ENCODE measurements around the gene HOXA1. TPM values are rescaled to one million over a fixed set of nuclear protein-coding genes. Genes with fewer than 3 reads are reported as not detected.

The HOXA1 gene
- total RNA-seq, 1 donor from 2014 or later: 0.77 TPM

DNA sequence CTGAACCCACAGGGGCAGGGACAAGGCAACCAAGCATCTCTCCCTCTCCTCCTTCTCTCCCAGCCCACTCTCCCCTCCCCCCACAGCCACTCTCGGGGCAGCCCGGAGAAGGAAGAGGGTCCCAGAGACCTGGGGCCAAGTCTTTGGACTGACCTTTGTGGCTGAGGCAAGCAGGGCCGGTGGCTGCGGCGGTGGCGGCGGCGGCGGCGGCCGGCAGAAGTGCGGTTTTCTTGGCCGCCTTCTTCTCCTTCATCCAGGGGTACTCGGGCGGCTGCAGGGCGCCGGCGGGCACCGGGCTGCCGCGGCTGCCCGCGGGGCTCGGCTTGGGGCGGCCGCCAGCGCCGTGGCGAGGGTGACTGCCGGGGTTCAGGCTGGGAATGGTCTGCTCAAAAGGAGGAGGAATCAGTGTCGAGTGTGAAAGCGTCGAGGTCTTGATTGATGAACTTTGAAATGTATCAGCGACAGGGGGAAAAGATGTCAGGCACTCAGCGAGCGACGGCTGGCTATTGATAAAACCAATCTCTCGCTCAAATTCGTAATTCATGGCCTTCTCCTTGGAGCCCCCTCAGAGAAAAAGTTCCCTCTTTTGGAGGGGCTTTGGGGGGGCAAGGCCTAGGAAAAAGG, 6.3 kb upstream of the HOXA1 start:
- Histone ChIP-seq H3K27ac (peak overlapping the region; percentile 94), H3K4me1 (peaks cover 57% of the 10 kb centered on the region), H3K4me3 (peak overlapping the region; percentile 58), H3K9me3 (no peaks in the 10 kb centered on the region), H3K27me3 (ENCODE audit: low read depth) (peaks cover 71% of the 10 kb centered on the region), H3K36me3 (peaks cover 18% of the 10 kb centered on the region)
- no peak for ATAC-seq
- TF ChIP-seq, protein P1, sequence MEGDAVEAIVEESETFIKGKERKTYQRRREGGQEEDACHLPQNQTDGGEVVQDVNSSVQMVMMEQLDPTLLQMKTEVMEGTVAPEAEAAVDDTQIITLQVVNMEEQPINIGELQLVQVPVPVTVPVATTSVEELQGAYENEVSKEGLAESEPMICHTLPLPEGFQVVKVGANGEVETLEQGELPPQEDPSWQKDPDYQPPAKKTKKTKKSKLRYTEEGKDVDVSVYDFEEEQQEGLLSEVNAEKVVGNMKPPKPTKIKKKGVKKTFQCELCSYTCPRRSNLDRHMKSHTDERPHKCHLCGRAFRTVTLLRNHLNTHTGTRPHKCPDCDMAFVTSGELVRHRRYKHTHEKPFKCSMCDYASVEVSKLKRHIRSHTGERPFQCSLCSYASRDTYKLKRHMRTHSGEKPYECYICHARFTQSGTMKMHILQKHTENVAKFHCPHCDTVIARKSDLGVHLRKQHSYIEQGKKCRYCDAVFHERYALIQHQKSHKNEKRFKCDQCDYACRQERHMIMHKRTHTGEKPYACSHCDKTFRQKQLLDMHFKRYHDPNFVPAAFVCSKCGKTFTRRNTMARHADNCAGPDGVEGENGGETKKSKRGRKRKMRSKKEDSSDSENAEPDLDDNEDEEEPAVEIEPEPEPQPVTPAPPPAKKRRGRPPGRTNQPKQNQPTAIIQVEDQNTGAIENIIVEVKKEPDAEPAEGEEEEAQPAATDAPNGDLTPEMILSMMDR (IDR thresholded peaks at IDR 0.05): no peak
- intact Hi-C loops (cut with DNase I): no loop called here
- DNase-seq: no peak

DNA sequence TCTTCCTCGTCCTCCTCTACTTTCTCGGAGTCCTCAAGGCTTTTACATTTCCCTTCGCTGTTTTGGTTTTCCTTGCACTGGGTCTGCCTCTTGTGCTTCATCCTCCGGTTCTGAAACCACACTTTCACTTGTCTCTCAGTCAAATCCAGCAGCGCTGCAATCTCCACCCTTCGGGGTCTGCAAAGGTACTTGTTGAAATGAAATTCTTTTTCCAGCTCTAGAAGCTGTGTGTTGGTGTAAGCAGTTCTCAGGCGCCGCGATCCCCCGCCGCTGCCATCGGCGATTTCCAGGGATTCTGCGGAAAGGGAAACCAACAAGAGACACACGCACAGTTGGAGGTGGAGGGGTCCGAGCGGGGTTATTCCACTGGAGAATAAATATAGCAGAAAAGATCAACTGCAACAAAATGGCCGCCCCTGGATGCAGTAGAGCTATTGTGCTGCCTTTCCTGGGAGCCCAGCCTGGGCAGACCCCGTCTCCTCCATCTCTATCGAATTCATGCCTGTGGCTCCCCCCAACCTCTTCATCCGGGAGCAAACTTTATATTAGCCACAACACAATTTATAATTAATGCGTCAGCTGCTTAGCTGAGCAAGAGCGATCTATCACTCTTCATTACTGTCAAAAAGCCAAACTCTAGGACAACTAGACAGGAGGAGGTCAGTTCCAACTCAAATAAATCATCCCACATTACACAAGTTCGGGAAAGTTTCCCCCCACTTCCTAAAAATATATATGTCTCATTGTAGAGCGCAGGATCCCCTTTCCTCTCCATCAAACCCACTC, 5.6 kb upstream of the HOXA1 start:
- DNase-seq (no peak), ATAC-seq (no peak)
- Histone ChIP-seq H3K27me3 (ENCODE audit: low read depth) (peaks cover 64% of the 10 kb centered on the region), H3K36me3 (peaks cover 18% of the 10 kb centered on the region), H3K4me3 (peak overlapping the region; percentile 58), H3K4me1 (peaks cover 57% of the 10 kb centered on the region), H3K27ac (peak overlapping the region; percentile 94), H3K9me3 (no peaks in the 10 kb centered on the region)
- TF ChIP-seq, protein P1 (IDR thresholded peaks at IDR 0.05): no peak
- intact Hi-C loops (cut with DNase I): no loop called here

DNA sequence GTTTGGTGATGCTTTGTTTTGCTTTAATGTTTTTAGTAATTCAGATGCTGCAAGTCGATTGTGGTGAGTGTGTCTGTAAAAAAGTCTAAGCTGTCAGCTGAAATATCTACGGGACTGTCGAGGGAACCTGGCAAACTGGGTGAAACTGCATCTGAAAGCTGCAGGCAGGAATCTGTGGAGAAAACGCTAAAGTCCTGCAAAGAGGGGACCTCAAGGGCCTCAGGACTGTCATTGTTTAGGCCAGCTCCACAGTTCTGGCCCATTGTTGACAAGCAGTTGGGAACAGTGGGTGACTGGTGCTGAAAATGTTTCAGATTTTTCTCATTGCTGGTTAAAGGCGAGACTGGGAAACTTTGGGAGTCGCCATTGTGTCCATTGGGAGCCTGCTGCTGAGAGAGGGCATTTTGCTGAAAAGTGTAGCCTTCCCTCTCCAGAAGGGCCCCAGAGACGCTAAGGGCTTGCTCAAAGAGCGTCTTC, 4.9 kb upstream of the HOXA1 start:
- DNase-seq (no peak), ATAC-seq (no peak)
- H3K4me1 ChIP-seq: peaks cover 55% of the 10 kb centered on the region
- H3K27ac ChIP-seq: peak overlapping the region; percentile 94
- TF ChIP-seq, protein P1 (IDR thresholded peaks at IDR 0.05): no peak
- H3K4me3 ChIP-seq: peak overlapping the region; percentile 58
- intact Hi-C loops (cut with DNase I): no loop called here
- peaks cover 58% of the 10 kb centered on the region for H3K27me3 ChIP-seq (ENCODE audit: low read depth)
- H3K36me3 ChIP-seq: peaks cover 18% of the 10 kb centered on the region
- no peaks in the 10 kb centered on the region for H3K9me3 ChIP-seq

DNA sequence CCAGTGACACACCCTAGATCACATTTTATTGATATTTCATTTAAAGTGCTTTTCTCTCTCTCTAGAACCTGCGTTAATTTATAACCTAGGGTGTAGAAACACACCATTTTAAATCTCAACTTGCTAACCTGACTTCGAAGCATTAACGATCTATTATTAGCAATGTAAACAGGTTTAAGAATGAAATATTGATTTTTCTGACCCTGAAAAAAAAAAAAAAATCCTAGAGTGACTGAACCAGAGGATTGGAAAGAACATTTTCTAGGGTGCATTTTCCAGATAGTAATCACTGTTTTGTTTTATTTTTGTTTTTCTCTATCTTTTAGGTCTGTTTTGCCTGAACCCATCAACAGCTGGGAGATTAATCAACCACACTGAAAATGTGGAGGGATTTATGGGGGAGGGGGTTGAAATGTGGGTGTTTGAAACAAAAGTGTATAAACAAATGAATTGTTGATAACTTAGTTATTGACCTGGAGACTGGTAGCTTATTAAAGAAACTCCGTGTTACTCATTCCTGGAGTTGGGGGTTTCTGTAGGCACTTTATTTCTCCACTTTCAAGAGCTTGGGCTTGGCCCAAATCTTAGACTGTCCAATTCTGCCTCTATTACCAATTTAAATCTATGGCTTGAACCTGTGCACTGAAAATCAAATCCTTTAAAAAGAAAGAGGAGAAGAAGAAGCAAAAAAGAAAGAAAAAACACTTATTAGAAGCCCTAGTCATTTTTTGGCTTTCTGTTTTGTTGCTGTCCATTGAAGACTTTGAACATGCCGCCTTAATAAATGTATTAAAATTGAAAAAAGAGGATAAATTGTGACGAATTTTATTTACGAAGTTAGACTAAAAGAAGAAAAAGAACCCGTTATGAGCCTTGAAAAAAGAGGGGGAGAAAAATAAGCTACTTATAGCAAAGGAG, 3.9 kb upstream of the HOXA1 start:
- DNase-seq (no peak), ATAC-seq (no peak)
- H3K27ac ChIP-seq: peak overlapping the region; percentile 94
- H3K27me3 ChIP-seq (ENCODE audit: low read depth): peaks cover 51% of the 10 kb centered on the region
- peaks cover 54% of the 10 kb centered on the region for H3K4me1 ChIP-seq
- H3K4me3 ChIP-seq: peak overlapping the region; percentile 90
- H3K36me3 ChIP-seq: peaks cover 18% of the 10 kb centered on the region
- TF ChIP-seq, protein P1 (IDR thresholded peaks at IDR 0.05): no peak
- intact Hi-C loops (cut with DNase I): no loop called here
- H3K9me3 ChIP-seq: no peaks in the 10 kb centered on the region
